Measurements from ENCODE around the gene TXNDC17.

TXNDC17 gene

GRCh38 chr17:6684881-6685767 is 44.3 kb downstream of the TXNDC17 start:
- TF ChIP-seq TCF12 (IDR thresholded peaks at IDR 0.05; ENCODE audit: low read depth) (no peak), REST (IDR thresholded peaks at IDR 0.05; ENCODE audit: low read depth) (no peak), USF1 (IDR thresholded peaks at IDR 0.05) (no peak), CEBPB (IDR thresholded peaks at IDR 0.05) (no peak), TAF1 (IDR thresholded peaks at IDR 0.05; ENCODE audit: low read depth) (no peak), RAD21 (IDR thresholded peaks at IDR 0.05; ENCODE audit: low read depth) (no peak), EGR1 (IDR thresholded peaks at IDR 0.05) (no peak), NFIC (IDR thresholded peaks at IDR 0.05) (no peak), ZBTB7A (IDR thresholded peaks at IDR 0.05; ENCODE audit: low read depth) (no peak), CREB1 (IDR thresholded peaks at IDR 0.05; ENCODE audit: low read depth) (no peak), EP300 (IDR thresholded peaks at IDR 0.05; ENCODE audit: borderline replicate concordance) (no peak), FOXM1 (IDR thresholded peaks at IDR 0.05; ENCODE audit: borderline replicate concordance, low read depth) (no peak), MAX (IDR thresholded peaks at IDR 0.05) (no peak), TEAD4 (IDR thresholded peaks at IDR 0.05) (no peak)

- TF ChIP-seq TEAD4 (IDR thresholded peaks at IDR 0.05), result no peak
- no peak for TF ChIP-seq REST (IDR thresholded peaks at IDR 0.05; ENCODE audit: low read depth)
- TF ChIP-seq EGR1 (IDR thresholded peaks at IDR 0.05), result no peak
- no peak for TF ChIP-seq CEBPB (IDR thresholded peaks at IDR 0.05)
- no peak for TF ChIP-seq YY1 (IDR thresholded peaks at IDR 0.05; ENCODE audit: low read depth)
- TF ChIP-seq EP300 (IDR thresholded peaks at IDR 0.05; ENCODE audit: borderline replicate concordance), result no peak
- no peak for TF ChIP-seq FOXM1 (IDR thresholded peaks at IDR 0.05; ENCODE audit: borderline replicate concordance, low read depth)
- no peak for TF ChIP-seq ZBTB7A (IDR thresholded peaks at IDR 0.05; ENCODE audit: low read depth)
- no peak for TF ChIP-seq NFIC (IDR thresholded peaks at IDR 0.05)
- no peak for TF ChIP-seq MAX (IDR thresholded peaks at IDR 0.05)
- no peak for TF ChIP-seq TAF1 (IDR thresholded peaks at IDR 0.05; ENCODE audit: low read depth)
- TF ChIP-seq USF1 (IDR thresholded peaks at IDR 0.05), result no peak
- no peak for TF ChIP-seq CREB1 (IDR thresholded peaks at IDR 0.05; ENCODE audit: low read depth)
Observed at GRCh38 chr17:6686026-6686425, 45.2 kb downstream of the TXNDC17 start.

- TF ChIP-seq EGR1 (IDR thresholded peaks at IDR 0.05) (no peak), REST (IDR thresholded peaks at IDR 0.05; ENCODE audit: low read depth) (no peak), NFIC (IDR thresholded peaks at IDR 0.05) (no peak), RAD21 (IDR thresholded peaks at IDR 0.05; ENCODE audit: low read depth) (no peak), MAX (IDR thresholded peaks at IDR 0.05) (no peak), TEAD4 (IDR thresholded peaks at IDR 0.05) (no peak), FOXM1 (IDR thresholded peaks at IDR 0.05; ENCODE audit: borderline replicate concordance, low read depth) (no peak), TAF1 (IDR thresholded peaks at IDR 0.05; ENCODE audit: low read depth) (no peak), EP300 (IDR thresholded peaks at IDR 0.05; ENCODE audit: borderline replicate concordance) (no peak), YY1 (IDR thresholded peaks at IDR 0.05; ENCODE audit: low read depth) (no peak), TCF12 (IDR thresholded peaks at IDR 0.05; ENCODE audit: low read depth) (no peak), ZBTB7A (IDR thresholded peaks at IDR 0.05; ENCODE audit: low read depth) (no peak)
Observed at GRCh38 chr17:6688944-6689343, 48.1 kb downstream of the TXNDC17 start.

GRCh38 chr17:6690641-6691040 is 49.8 kb downstream of the TXNDC17 start:
- TF ChIP-seq EP300 (IDR thresholded peaks at IDR 0.05; ENCODE audit: borderline replicate concordance), result no peak
- no peak for TF ChIP-seq YY1 (IDR thresholded peaks at IDR 0.05; ENCODE audit: low read depth)
- TF ChIP-seq REST (IDR thresholded peaks at IDR 0.05; ENCODE audit: low read depth), result no peak
- TF ChIP-seq EGR1 (IDR thresholded peaks at IDR 0.05), result no peak
- no peak for TF ChIP-seq RAD21 (IDR thresholded peaks at IDR 0.05; ENCODE audit: low read depth)

All from Ishikawa (cell line).